ENCODE results near the gene DPH5. TPM values are rescaled to one million over a fixed set of nuclear protein-coding genes. Genes with fewer than 3 reads are reported as not detected.

Gene DPH5
- total and polyA plus RNA-seq, 2 donors (not counting 1 experiment from before 2014, with no cell fraction given): 33.0 to 42.5 TPM

DNA sequence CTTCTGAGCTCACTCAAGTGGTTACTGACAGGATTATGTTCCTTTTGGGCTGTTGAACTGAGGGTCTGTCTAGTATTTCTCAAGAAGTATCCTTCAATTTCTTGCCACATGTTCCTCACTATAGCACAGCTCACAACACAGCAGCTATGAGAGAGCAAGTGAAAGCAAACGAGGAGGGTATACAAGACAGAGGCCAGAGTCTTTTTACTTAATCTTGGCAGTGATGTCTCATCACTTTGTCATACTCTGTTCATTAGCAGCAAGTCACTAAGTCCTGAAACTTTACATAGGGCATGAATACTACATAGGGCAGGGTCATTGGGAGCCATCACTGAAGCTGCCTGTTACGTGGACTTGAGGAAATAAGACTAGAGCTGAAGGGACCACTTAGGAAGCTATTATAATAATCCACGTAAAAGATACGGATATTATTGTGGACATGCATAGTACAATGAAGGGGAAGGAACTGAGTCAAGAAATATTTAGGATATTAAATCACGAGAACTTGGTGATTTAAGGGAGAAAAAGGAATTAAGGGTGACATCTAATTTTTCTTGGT is 66.0 kb downstream of the DPH5 start:
- H3K4me3 Mint-ChIP-seq: no peak overlapping the region
- no peaks in the 10 kb centered on the region for H4K20me1 ChIP-seq (ENCODE audit: control insufficient read depth, insufficient read depth, low read length, poor library complexity, severe bottlenecking)
- H3K27me3 ChIP-seq (replicated peaks in 1 of 4; ENCODE audit: control extremely low read depth in 1 of 4, control insufficient read depth in 3 of 4, insufficient read depth in 4 of 4, low read length in 3 of 4): no peaks in the 10 kb centered on the region
- peaks cover 2% of the 10 kb centered on the region for H3K9me3 Mint-ChIP-seq (ENCODE audit: insufficient read depth)
- H3K9ac ChIP-seq (ENCODE audit: low read length): no peak overlapping the region
- TF ChIP-seq, protein P1, sequence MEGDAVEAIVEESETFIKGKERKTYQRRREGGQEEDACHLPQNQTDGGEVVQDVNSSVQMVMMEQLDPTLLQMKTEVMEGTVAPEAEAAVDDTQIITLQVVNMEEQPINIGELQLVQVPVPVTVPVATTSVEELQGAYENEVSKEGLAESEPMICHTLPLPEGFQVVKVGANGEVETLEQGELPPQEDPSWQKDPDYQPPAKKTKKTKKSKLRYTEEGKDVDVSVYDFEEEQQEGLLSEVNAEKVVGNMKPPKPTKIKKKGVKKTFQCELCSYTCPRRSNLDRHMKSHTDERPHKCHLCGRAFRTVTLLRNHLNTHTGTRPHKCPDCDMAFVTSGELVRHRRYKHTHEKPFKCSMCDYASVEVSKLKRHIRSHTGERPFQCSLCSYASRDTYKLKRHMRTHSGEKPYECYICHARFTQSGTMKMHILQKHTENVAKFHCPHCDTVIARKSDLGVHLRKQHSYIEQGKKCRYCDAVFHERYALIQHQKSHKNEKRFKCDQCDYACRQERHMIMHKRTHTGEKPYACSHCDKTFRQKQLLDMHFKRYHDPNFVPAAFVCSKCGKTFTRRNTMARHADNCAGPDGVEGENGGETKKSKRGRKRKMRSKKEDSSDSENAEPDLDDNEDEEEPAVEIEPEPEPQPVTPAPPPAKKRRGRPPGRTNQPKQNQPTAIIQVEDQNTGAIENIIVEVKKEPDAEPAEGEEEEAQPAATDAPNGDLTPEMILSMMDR (IDR thresholded peaks at IDR 0.05): no peak
- no peak for TF ChIP-seq EZH2 (IDR thresholded peaks at IDR 0.05; ENCODE audit: borderline replicate concordance, insufficient read depth, low read depth, low read length, poor library complexity, severe bottlenecking)
- no peak overlapping the region for H3K4me3 ChIP-seq (ENCODE audit: control extremely low read depth in 1 of 5, extremely low read depth in 1 of 5, insufficient read depth in 1 of 5, low read depth in 2 of 5, low read length in 4 of 5)
- H3K4me2 ChIP-seq (replicated peaks; ENCODE audit: low read depth, low read length, poor library complexity, severe bottlenecking): no peak overlapping the region
- peaks cover 16% of the 10 kb centered on the region for H3K4me1 Mint-ChIP-seq
- no peak overlapping the region for H3K27ac ChIP-seq (ENCODE audit: low read length in 2 of 2)
- H3K4me1 ChIP-seq (ENCODE audit: control insufficient read depth in 2 of 2, insufficient read depth in 2 of 2, low read length in 2 of 2): peaks cover 3 to 7% of the 10 kb centered on the region in 2 donors
- ATAC-seq (ENCODE audit: low read depth): no peak
- H3K79me2 ChIP-seq (ENCODE audit: control insufficient read depth, insufficient read depth, low read length): no peaks in the 10 kb centered on the region
- 100% methylated on average over 3 of the region's 5 CpGs for WGBS (ENCODE audit: insufficient coverage)
- no peaks in the 10 kb centered on the region for H3K9me3 ChIP-seq (ENCODE audit: control extremely low read depth in 1 of 3, control insufficient read depth in 2 of 3, insufficient read depth in 1 of 3, low read length in 2 of 3)
- DNase-seq: no peak
- no peak overlapping the region for H2AFZ ChIP-seq (ENCODE audit: insufficient read depth, low read depth, low read length, poor library complexity, severe bottlenecking)
- H3K27ac Mint-ChIP-seq: no peak overlapping the region
- intact Hi-C loops (cut with micrococcal nuclease): no loop called here
- H3K27me3 Mint-ChIP-seq: no peaks in the 10 kb centered on the region
- POLR2A ChIA-PET: no interaction called here
- CTCF ChIA-PET: interaction anchor here (0.9 to 1.0 kb wide), 2 partner anchors 27 to 329 kb away, joined by 3 read pairs; no protein-coding TSS in a partner anchor
- H3K36me3 ChIP-seq (replicated peaks in 1 of 2; ENCODE audit: control extremely low read depth in 1 of 2, control insufficient read depth in 1 of 2, extremely low read depth in 1 of 2, insufficient read depth in 2 of 2, low read length in 1 of 2): peaks cover 3 to 8% of the 10 kb centered on the region in 2 experiments

DNA sequence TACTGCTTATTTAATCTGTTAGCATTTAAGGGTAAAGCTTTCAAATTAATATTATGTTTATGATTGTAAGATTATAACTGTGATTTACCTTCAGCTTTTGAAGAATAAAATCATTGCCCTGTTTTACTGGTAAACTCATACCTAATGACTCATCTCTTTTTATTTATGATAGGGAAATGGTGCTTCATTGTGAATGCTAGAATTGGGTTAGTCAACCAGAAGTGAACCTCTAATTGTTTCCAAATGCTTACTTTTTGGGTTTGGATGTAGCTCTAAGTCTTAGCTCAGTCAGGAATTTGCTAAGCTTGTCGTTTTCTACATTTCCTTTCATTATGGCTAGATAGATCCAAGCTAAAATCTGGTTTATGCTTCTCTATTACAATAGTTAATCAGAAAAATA is 70.3 kb downstream of the DPH5 start:
- ChIA-PET POLR2A (no interaction called here), CTCF (interaction anchor here (1.3 to 2.2 kb wide), 2 partner anchors 157 to 333 kb away, joined by 3 to 6 read pairs; no protein-coding TSS in a partner anchor)
- ATAC-seq (ENCODE audit: low read depth) (no peak), DNase-seq (no peak)
- Histone ChIP-seq H3K9me3 (ENCODE audit: control extremely low read depth in 1 of 3, control insufficient read depth in 2 of 3, insufficient read depth in 1 of 3, low read length in 2 of 3) (peaks cover 0 to 6% (median 0%) of the 10 kb centered on the region in 3 donors), H3K4me2 (replicated peaks; ENCODE audit: low read depth, low read length, poor library complexity, severe bottlenecking) (no peak overlapping the region), H3K9ac (ENCODE audit: low read length) (no peak overlapping the region), H3K36me3 (replicated peaks in 1 of 2; ENCODE audit: control extremely low read depth in 1 of 2, control insufficient read depth in 1 of 2, extremely low read depth in 1 of 2, insufficient read depth in 2 of 2, low read length in 1 of 2) (peaks cover 2 to 4% of the 10 kb centered on the region in 2 experiments), H4K20me1 (ENCODE audit: control insufficient read depth, insufficient read depth, low read length, poor library complexity, severe bottlenecking) (no peaks in the 10 kb centered on the region), H3K4me1 (ENCODE audit: control insufficient read depth in 2 of 2, insufficient read depth in 2 of 2, low read length in 2 of 2) (peaks cover 11 to 12% of the 10 kb centered on the region in 2 donors), H3K27me3 (replicated peaks in 1 of 4; ENCODE audit: control extremely low read depth in 1 of 4, control insufficient read depth in 3 of 4, insufficient read depth in 4 of 4, low read length in 3 of 4) (no peaks in the 10 kb centered on the region), H3K79me2 (ENCODE audit: control insufficient read depth, insufficient read depth, low read length) (no peaks in the 10 kb centered on the region), H3K27ac (ENCODE audit: low read length in 2 of 2) (no peak overlapping the region), H3K4me3 (ENCODE audit: control extremely low read depth in 1 of 5, extremely low read depth in 1 of 5, insufficient read depth in 1 of 5, low read depth in 2 of 5, low read length in 4 of 5) (no peak overlapping the region), H2AFZ (ENCODE audit: insufficient read depth, low read depth, low read length, poor library complexity, severe bottlenecking) (no peak overlapping the region)
- intact Hi-C loops (cut with micrococcal nuclease): no loop called here
- no peak overlapping the region for H3K4me3 Mint-ChIP-seq
- no peak for TF ChIP-seq EZH2 (IDR thresholded peaks at IDR 0.05; ENCODE audit: borderline replicate concordance, insufficient read depth, low read depth, low read length, poor library complexity, severe bottlenecking)
- TF ChIP-seq, protein P1 (IDR thresholded peaks at IDR 0.05): no peak
- H3K9me3 Mint-ChIP-seq (ENCODE audit: insufficient read depth): peaks cover 3% of the 10 kb centered on the region
- no peaks in the 10 kb centered on the region for H3K27me3 Mint-ChIP-seq
- H3K4me1 Mint-ChIP-seq: peaks cover 25% of the 10 kb centered on the region
- no CpG with 5 or more reads among the region's 1 CpG for WGBS (ENCODE audit: insufficient coverage)
- peak overlapping the region; percentile 23 for H3K27ac Mint-ChIP-seq
